GM12878 (cell line): ENCODE data around the gene IGF2R. TPM values are rescaled to one million over a fixed set of nuclear protein-coding genes. Genes with fewer than 3 reads are reported as not detected.

Experiments used
- ASH2L ChIP-seq: fragments of 300-600, 200-600 bp; sonication (generic); IDR thresholded peaks from 2 replicates; pipeline ENCODE4 v1.6.1; 2017; ENCODE audit warnings: low read depth, mild to moderate bottlenecking, borderline replicate concordance
- BACH1 ChIP-seq: fragments of 450-650 bp; IDR thresholded peaks from 2 replicates; pipeline ENCODE4 v1.6.1; 2017; ENCODE audit warnings: mild to moderate bottlenecking, borderline replicate concordance
- BHLHE40 ChIP-seq, 2 experiments: fragments of 450-650 bp in 1 of 2; IDR thresholded peaks; 2 replicates each; pipeline ENCODE4 v1.6.1; 2011 to 2017; ENCODE audit warnings: low read depth in 2 of 2, borderline replicate concordance in 1 of 2, improper control_type of control experiment in 1 of 2, low read length in 1 of 2, mild to moderate bottlenecking in 1 of 2
- CHD1 ChIP-seq: IDR thresholded peaks from 2 replicates; pipeline ENCODE4 v1.6.1; 2012; ENCODE audit warnings: low read depth, low read length, improper control_type of control experiment
- DPF2 ChIP-seq: fragments of 450-650 bp; IDR thresholded peaks from 2 replicates; pipeline ENCODE4 v1.6.1; 2017; ENCODE audit warnings: mild to moderate bottlenecking
- E4F1 ChIP-seq: fragments of 450-650 bp; IDR thresholded peaks from 2 replicates; pipeline ENCODE4 v1.6.1; 2018; ENCODE audit warnings: borderline replicate concordance, mild to moderate bottlenecking; ENCODE audit not compliant: partially characterized antibody
- EED ChIP-seq: sonication (generic); IDR thresholded peaks from 2 replicates; pipeline ENCODE4 v1.6.1; 2016; ENCODE audit warnings: antibody characterized with exemption, low read depth
- FOXM1 ChIP-seq: IDR thresholded peaks from 2 replicates; pipeline ENCODE4 v1.6.1; 2012; ENCODE audit warnings: low read depth, mild to moderate bottlenecking, inconsistent platforms, low read length, moderate library complexity
- IKZF1 ChIP-seq: fragments of 450-650 bp; conservative IDR thresholded peaks from 2 replicates; pipeline ENCODE4 v1.6.1; 2017; ENCODE audit warnings: antibody characterized with exemption, mild to moderate bottlenecking
- KLF5 ChIP-seq: fragments of 450-650 bp; IDR thresholded peaks from 2 replicates; pipeline ENCODE4 v1.6.1; 2014; ENCODE audit warnings: mild to moderate bottlenecking; ENCODE audit not compliant: partially characterized antibody
- LARP7 ChIP-seq: fragments of 450-650 bp; IDR thresholded peaks from 2 replicates; pipeline ENCODE4 v1.6.1; 2017; ENCODE audit warnings: mild to moderate bottlenecking
- MEF2B ChIP-seq: fragments of 450-650 bp; IDR thresholded peaks from 2 replicates; pipeline ENCODE4 v1.6.1; 2018; ENCODE audit warnings: mild to moderate bottlenecking, moderate library complexity; ENCODE audit not compliant: partially characterized antibody, poor library complexity, severe bottlenecking
- MXI1 ChIP-seq: fragments of 150-350 bp; IDR thresholded peaks from 2 replicates; pipeline ENCODE4 v1.6.1; 2011; ENCODE audit warnings: low read depth, mild to moderate bottlenecking, inconsistent platforms, low read length, improper control_type of control experiment
- NKRF ChIP-seq: fragments of 450-650 bp; conservative IDR thresholded peaks from 2 replicates; pipeline ENCODE4 v1.6.1; 2017; ENCODE audit warnings: mild to moderate bottlenecking, moderate library complexity
- NR2F1 ChIP-seq: fragments of 450-650 bp; conservative IDR thresholded peaks from 2 replicates; pipeline ENCODE4 v1.6.1; 2017; ENCODE audit warnings: mild to moderate bottlenecking
- POLR2AphosphoS5 ChIP-seq: IDR thresholded peaks from 2 replicates; pipeline ENCODE4 v1.6.1; 2011; ENCODE audit warnings: mild to moderate bottlenecking, low read length, inconsistent platforms
- SIX5 ChIP-seq: IDR thresholded peaks from 2 replicates; pipeline ENCODE4 v1.6.1; 2011; ENCODE audit warnings: mild to moderate bottlenecking, low read depth, low read length, moderate library complexity; ENCODE audit not compliant: severe bottlenecking
- SMAD5 ChIP-seq: IDR thresholded peaks from 2 replicates; pipeline ENCODE4 v1.6.1; 2016; ENCODE audit warnings: antibody characterized with exemption, low read depth
- SREBF2 ChIP-seq: IDR thresholded peaks from 2 replicates; pipeline ENCODE4 v1.6.1; 2012; ENCODE audit warnings: mild to moderate bottlenecking, low read length
- ZNF207 ChIP-seq: fragments of 450-650 bp; IDR thresholded peaks from 2 replicates; pipeline ENCODE4 v1.6.1; 2014; ENCODE audit warnings: antibody characterized with exemption, mild to moderate bottlenecking, borderline replicate concordance
- polyA plus RNA-seq, 11 experiments: library from polyadenylated mRNA; depleted of rRNA in 4 of 11; unstranded in 6 of 11; stranded (reverse) in 5 of 11; fragments of >200 nt; fragmentation: Nextera tagmentation in 4 of 11; fragmentation: Illumina TruSeq in 1 of 11; extraction: Ambion mirVana in 4 of 11; extraction: Trizol in 1 of 11; gene quantifications; 1 replicate in 1 of 11; 2 replicates in 10 of 11; pipeline versions ENCODE4 v1.2.1 to v1.2.3, GENCODE V29; 2011 to 2016; ENCODE audit warnings: inconsistent platforms in 2 of 11, missing spikeins in 2 of 11, low read depth in 1 of 11
- total RNA-seq, 4 experiments: library from RNA; depleted of rRNA in 3 of 4; stranded (reverse); fragments of >200 nt in 3 of 4; fragmentation: Illumina TruSeq in 1 of 4; extraction: Trizol in 1 of 4; gene quantifications; 2 replicates each; pipeline versions ENCODE4 v1.2.1 to v1.2.3, GENCODE V29; 2013 to 2021
- TF ChIP-seq, protein P1 (sequence below): fragments of 450-650 bp; IDR thresholded peaks from 2 replicates; pipeline ENCODE4 v1.6.1; 2017; ENCODE audit warnings: borderline replicate concordance

IGF2R gene
- total and polyA plus RNA-seq, 10 of the 15 experiments (the other 5 are each of a cell fraction or from before 2014, with no cell fraction given), result 1.00 to 40.1 (median 16.8) TPM

DNA sequence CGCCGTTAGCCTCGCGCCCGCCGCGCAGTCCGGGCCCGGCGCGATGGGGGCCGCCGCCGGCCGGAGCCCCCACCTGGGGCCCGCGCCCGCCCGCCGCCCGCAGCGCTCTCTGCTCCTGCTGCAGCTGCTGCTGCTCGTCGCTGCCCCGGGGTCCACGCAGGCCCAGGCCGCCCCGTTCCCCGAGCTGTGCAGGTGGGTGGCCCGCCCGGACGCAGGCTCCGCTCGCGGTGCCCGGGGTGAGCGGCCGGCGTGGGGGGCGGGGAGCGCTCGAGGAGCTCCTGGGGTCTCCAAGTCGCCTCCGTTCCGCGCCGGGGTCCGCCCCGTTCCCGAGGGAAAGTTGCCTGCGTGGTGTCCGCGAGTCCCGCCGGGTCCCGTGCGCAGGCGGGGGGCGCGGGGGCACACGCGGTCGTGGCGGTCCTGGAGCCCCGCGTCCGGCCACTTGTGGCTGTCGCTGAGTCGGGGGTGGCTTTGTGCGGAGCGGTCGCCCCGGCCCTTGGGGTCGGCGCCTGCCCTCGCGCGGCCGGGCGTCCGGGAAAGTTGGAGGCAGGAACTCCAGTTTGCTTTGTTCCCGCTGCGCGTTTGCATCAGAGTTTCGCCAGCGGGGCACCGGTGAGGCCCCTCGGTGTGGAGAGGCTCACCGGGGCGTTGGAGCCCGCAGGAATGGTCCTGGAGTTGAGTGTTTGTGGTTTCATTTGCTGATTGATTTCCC lies 476 bp downstream of the IGF2R start (continued):
- TF ChIP-seq NKRF (peak; percentile 46; the same call in 1 of the 2 replicates), SIX5 (no peak), CHD1 (no peak), KLF5 (peak; percentile 36), ASH2L (no peak), ZNF207 (peak; percentile 85; the same call in 1 of the 2 replicates), MEF2B (no peak), SMAD5 (no peak), BACH1 (peak; percentile 52; the same call in 1 of the 2 replicates), POLR2AphosphoS5 (no peak), NR2F1 (peak; percentile 45; the same call in 1 of the 2 replicates), E4F1 (no peak), LARP7 (peak; percentile 84), SREBF2 (no peak), DPF2 (no peak; the same call in none of the 2 replicates), FOXM1 (no peak), IKZF1 (peak; percentile 67), EED (0 out of 2 replicates have a peak, but pooled peaks have one; percentile 23), BHLHE40 (IDR thresholded peaks at IDR 0.05; ENCODE audit: borderline replicate concordance in 1 of 2, low read depth in 2 of 2, low read length in 1 of 2) (peak; percentile 14 to 17; a peak in 2 of 4 replicates), MXI1 (0 out of 2 replicates have a peak, but pooled peaks have one; percentile 18)
- TF ChIP-seq, protein P1, sequence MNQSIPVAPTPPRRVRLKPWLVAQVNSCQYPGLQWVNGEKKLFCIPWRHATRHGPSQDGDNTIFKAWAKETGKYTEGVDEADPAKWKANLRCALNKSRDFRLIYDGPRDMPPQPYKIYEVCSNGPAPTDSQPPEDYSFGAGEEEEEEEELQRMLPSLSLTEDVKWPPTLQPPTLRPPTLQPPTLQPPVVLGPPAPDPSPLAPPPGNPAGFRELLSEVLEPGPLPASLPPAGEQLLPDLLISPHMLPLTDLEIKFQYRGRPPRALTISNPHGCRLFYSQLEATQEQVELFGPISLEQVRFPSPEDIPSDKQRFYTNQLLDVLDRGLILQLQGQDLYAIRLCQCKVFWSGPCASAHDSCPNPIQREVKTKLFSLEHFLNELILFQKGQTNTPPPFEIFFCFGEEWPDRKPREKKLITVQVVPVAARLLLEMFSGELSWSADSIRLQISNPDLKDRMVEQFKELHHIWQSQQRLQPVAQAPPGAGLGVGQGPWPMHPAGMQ, result no peak
